Endodermal cell (in vitro differentiated cells): ENCODE data around the gene ESRP2. TPM values are rescaled to one million over a fixed set of nuclear protein-coding genes. Genes with fewer than 3 reads are reported as not detected.

Source experiments
- DNase-seq: peaks from one replicate; pipeline ENCODE4 v3.0.0-alpha.2; 2017
- H3K27ac ChIP-seq: 2 replicates; pipeline ENCODE4 v1.5.1; 2013; ENCODE audit warnings: mild to moderate bottlenecking, low read depth, low read length, moderate library complexity
- H3K27me3 ChIP-seq: 2 replicates; pipeline ENCODE4 v1.6.1; 2013; ENCODE audit warnings: mild to moderate bottlenecking, low read length, moderate library complexity; ENCODE audit not compliant: insufficient read depth, control insufficient read depth, poor library complexity, severe bottlenecking
- H3K36me3 ChIP-seq: 2 replicates; pipeline ENCODE4 v1.7.0; 2013; ENCODE audit warnings: mild to moderate bottlenecking, low read length, moderate library complexity; ENCODE audit not compliant: control insufficient read depth, insufficient read depth
- H3K4me1 ChIP-seq: one replicate; pipeline ENCODE4 v1.7.0; 2013; ENCODE audit warnings: low read length; ENCODE audit not compliant: control insufficient read depth, insufficient read depth
- H3K4me3 ChIP-seq: 2 replicates; pipeline ENCODE4 v1.5.1; 2013; ENCODE audit warnings: mild to moderate bottlenecking, low read length, moderate library complexity
- H3K9ac ChIP-seq: 2 replicates; pipeline ENCODE4 v1.6.1; 2013; ENCODE audit warnings: mild to moderate bottlenecking, low read length, moderate library complexity; ENCODE audit not compliant: poor library complexity, severe bottlenecking; ENCODE audit errors: extremely low read depth
- H3K9me3 ChIP-seq: 2 replicates; pipeline ENCODE4 v1.6.1; 2013; ENCODE audit warnings: mild to moderate bottlenecking, low read length, moderate library complexity; ENCODE audit not compliant: control insufficient read depth
- H3K27ac Mint-ChIP-seq: 2 replicates; pipeline ENCODE4 v1.8.0; 2020; ENCODE audit warnings: mixed read lengths
- H3K27me3 Mint-ChIP-seq: 2 replicates; pipeline ENCODE4 v1.8.0; 2021; ENCODE audit warnings: mild to moderate bottlenecking, mixed read lengths; ENCODE audit not compliant: insufficient read depth
- H3K36me3 Mint-ChIP-seq: 2 replicates; pipeline ENCODE4 v1.8.0; 2020; ENCODE audit warnings: low read depth, mixed read lengths
- H3K4me1 Mint-ChIP-seq: 2 replicates; pipeline ENCODE4 v1.8.0; 2020; ENCODE audit warnings: mixed read lengths
- H3K4me3 Mint-ChIP-seq: 2 replicates; pipeline ENCODE4 v1.8.0; 2020; ENCODE audit warnings: mild to moderate bottlenecking, moderate library complexity, mixed read lengths
- H3K9me3 Mint-ChIP-seq: 2 replicates; pipeline ENCODE4 v1.8.0; 2020; ENCODE audit warnings: mild to moderate bottlenecking, mixed read lengths
- WGBS, 2 experiments: methylation state at CpG; one replicate each; pipeline versions ENCODE4 v1.1.5 to v1.1.7; 2013; ENCODE audit warnings: missing lambda C conversion rate in 2 of 2, mixed read lengths in 1 of 2; ENCODE audit not compliant: insufficient coverage in 1 of 2, insufficient read length in 1 of 2; 5-methylcytosine and 5-hydroxymethylcytosine counted together
- total RNA-seq, 2 donors: library from RNA; stranded (reverse); fragmentation: NEBNext Ultra II Directional in 1 of 2; extraction: Animal tissue kit (Norgen Biotek cat#: 25700) in 1 of 2; gene quantifications; 2 replicates in 1 of 2; 3 replicates in 1 of 2; pipeline ENCODE4 v1.2.1, GENCODE V29; 2021
- TF ChIP-seq, protein P1 (sequence below): fragments of 200-600 bp; sonication (generic); conservative IDR thresholded peaks from 2 replicates; pipeline ENCODE4 v1.5.0; 2021; ENCODE audit warnings: antibody characterized with exemption, mild to moderate bottlenecking

The ESRP2 gene
- total RNA-seq, 2 donors from 2014 or later: 51.8 to 56.4 TPM

DNA sequence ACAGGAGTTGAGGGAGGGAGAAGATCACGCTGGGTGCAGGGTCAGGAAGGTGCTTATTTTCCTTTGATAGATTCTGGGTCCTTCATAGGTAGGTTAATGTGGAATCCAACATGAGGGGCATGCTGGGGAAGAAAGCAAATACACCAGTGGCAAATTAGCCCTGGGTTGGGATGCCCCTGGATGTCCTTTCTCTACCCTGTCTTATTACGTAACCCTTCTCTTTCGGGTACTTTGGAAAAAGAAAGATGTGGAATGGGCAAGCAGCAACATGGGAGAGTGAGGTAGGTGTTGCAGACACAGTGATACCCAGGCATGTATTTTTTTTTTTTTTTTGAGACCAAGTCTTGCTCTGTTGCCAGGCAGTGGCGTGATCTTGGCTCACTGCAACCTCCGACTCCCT lies 37.5 kb upstream of the ESRP2 start:
- Histone ChIP-seq H3K4me3 (no peak overlapping the region), H3K4me1 (peaks cover 13% of the 10 kb centered on the region), H3K27me3 (no peaks in the 10 kb centered on the region), H3K36me3 (peaks cover 48% of the 10 kb centered on the region), H3K9ac (no peak overlapping the region), H3K27ac (no peak overlapping the region), H3K9me3 (no peaks in the 10 kb centered on the region)
- TF ChIP-seq, protein P1, sequence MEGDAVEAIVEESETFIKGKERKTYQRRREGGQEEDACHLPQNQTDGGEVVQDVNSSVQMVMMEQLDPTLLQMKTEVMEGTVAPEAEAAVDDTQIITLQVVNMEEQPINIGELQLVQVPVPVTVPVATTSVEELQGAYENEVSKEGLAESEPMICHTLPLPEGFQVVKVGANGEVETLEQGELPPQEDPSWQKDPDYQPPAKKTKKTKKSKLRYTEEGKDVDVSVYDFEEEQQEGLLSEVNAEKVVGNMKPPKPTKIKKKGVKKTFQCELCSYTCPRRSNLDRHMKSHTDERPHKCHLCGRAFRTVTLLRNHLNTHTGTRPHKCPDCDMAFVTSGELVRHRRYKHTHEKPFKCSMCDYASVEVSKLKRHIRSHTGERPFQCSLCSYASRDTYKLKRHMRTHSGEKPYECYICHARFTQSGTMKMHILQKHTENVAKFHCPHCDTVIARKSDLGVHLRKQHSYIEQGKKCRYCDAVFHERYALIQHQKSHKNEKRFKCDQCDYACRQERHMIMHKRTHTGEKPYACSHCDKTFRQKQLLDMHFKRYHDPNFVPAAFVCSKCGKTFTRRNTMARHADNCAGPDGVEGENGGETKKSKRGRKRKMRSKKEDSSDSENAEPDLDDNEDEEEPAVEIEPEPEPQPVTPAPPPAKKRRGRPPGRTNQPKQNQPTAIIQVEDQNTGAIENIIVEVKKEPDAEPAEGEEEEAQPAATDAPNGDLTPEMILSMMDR: no peak
- H3K9me3 Mint-ChIP-seq: no peaks in the 10 kb centered on the region
- peak overlapping the region; percentile 63 for H3K27ac Mint-ChIP-seq
- H3K36me3 Mint-ChIP-seq: peaks cover 35% of the 10 kb centered on the region
- no peak overlapping the region for H3K4me3 Mint-ChIP-seq
- DNase-seq: no peak
- 93 to 100% methylated on average over 3 to 5 of the region's 5 CpGs for WGBS, 2 experiments
- H3K27me3 Mint-ChIP-seq: no peaks in the 10 kb centered on the region
- peaks cover 30% of the 10 kb centered on the region for H3K4me1 Mint-ChIP-seq

DNA sequence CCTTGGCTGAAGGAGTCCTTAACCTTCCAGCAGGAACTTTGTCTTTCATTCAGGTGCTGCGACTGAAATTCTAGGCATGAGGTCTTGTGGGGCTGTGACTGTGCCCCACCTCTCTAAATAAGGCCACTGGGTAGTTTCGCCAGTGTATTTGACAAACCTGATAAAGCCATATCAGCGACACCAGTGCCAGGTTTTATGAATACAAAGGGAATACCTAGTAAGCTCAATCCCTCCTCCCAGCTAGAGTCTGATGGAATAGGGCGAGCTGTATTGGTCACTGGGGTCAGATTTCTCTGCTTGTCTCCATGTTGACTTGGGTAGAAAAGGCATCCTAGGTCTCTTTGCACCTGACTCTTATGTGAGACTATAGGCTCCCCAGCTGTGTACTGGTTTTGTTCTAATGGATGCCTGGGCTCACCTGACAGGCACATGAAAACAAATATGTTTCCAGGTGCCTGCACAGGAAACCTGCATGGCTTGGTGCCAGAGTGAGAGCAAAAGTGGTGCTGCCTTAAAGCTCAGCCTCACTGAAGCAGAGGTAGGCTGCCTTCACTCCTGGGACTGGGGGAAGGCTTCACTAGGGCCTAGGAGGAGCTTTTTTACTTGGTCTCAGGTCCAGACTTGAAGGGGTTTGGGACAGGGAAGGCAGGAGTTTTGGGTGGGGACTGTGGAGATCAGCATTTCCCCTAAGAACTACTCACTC lies 36.7 kb upstream of the ESRP2 start:
- Mint-ChIP-seq H3K36me3 (peaks cover 32% of the 10 kb centered on the region), H3K9me3 (no peaks in the 10 kb centered on the region), H3K27ac (peak overlapping the region; percentile 63)

DNA sequence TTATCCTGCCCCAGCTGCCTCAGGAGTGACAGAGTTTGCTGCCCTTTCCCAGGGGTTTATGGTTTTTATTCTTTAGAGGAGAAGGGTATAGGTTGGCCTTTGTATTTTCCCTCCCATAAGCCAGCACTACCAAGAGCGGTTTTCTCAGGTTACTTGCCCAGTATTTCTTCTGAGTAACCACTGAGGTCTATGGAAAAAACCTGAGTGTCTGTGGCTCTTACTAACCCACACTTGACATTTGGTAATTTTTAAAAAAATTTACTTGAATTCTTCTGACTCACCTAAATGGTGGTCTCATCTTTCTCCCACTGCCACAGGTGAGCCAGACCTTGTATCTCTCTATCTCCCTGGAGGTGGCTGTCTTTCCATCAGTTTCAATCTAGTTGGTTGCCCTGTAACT lies 34.4 kb upstream of the ESRP2 start:
- peaks cover 27% of the 10 kb centered on the region for H3K36me3 Mint-ChIP-seq
- Histone ChIP-seq H3K9ac (no peak overlapping the region), H3K4me3 (no peak overlapping the region), H3K36me3 (peaks cover 39% of the 10 kb centered on the region), H3K4me1 (peaks cover 18% of the 10 kb centered on the region), H3K27ac (no peak overlapping the region), H3K9me3 (no peaks in the 10 kb centered on the region), H3K27me3 (no peaks in the 10 kb centered on the region)
- H3K4me1 Mint-ChIP-seq: peaks cover 40% of the 10 kb centered on the region
- TF ChIP-seq, protein P1: no peak
- no peaks in the 10 kb centered on the region for H3K27me3 Mint-ChIP-seq
- H3K27ac Mint-ChIP-seq: no peak overlapping the region
- no peak for DNase-seq
- H3K4me3 Mint-ChIP-seq: no peak overlapping the region
- 60 to 71% methylated on average over 1 of the region's 1 CpG for WGBS, 2 experiments
- H3K9me3 Mint-ChIP-seq: no peaks in the 10 kb centered on the region

More for the DNA sequence above, 36.7 kb upstream of the ESRP2 start:
- H3K4me1 ChIP-seq: peaks cover 18% of the 10 kb centered on the region
- H3K9me3 ChIP-seq: no peaks in the 10 kb centered on the region
- TF ChIP-seq, protein P1: no peak
- H3K27me3 ChIP-seq: no peaks in the 10 kb centered on the region
- DNase-seq: peak; percentile 63
- WGBS, 2 experiments: 68 to 96% methylated on average over 4 of the region's 4 CpGs
- no peak overlapping the region for H3K9ac ChIP-seq
- peaks cover 51% of the 10 kb centered on the region for H3K36me3 ChIP-seq
- Mint-ChIP-seq H3K4me3 (no peak overlapping the region), H3K27me3 (no peaks in the 10 kb centered on the region), H3K4me1 (peaks cover 38% of the 10 kb centered on the region)
- H3K27ac ChIP-seq: no peak overlapping the region
- H3K4me3 ChIP-seq: no peak overlapping the region
